SHP77 treated with DMSO at 0.1 percent for 48 hours (cell line): ENCODE measurements around the gene SNX21.
"Not testable (repeated sequence)": the region's sequence is repeated elsewhere in the genome, so short reads cannot be mapped to it uniquely, and the experiment has no call there.

ENCODE experiments used
- DNase-seq: peaks from one replicate; lab custom pipeline; 2025; lab: John Stamatoyannopoulos, UW

Gene SNX21

DNA sequence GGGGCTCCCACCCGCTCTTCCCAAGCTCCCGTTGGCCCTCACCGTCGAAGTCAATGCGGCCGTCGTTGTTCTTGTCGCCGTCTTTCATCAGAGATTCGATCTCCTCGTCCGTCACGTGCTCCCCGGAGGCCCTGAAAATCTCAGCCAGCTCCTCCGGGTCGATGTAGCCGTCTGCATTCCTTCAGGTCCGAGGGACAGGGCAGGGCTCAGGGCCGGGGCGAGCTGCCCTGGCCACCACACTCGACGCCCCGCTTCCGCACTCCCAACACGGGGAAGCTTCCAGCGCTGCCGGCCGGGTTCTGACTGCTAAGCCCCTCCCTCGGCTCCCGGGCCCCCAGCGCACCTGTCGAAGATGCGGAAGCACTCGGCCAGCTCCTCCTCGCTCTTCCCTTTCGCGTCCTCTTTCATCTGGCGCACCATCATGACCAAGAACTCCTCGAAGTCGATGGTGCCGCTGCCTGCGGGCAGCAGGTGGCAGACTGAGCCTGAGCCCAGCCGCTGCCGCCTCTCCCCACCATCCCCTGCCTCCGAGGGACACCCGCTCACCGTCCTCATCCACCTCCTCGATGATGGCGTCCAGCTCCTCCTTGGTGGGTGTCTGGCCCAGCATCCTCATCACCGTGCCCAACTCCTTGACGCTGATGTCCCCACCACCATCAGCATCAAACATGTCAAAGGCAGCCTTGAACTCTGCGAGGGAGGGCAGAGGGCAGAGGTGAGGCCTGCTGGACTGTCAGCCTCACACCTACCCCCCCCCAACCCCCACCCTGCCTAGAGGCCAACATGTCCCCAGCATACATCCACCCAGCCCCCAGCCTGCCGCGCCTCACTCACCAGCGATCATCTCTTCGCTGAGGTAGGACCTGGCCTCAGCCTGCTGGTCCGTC is 9.4 kb upstream of the SNX21 start:
- DNase-seq = no peak

GRCh38 chr20:45826381-45827019 is 7.1 kb upstream of the SNX21 start:
- DNase-seq = no peak

DNA sequence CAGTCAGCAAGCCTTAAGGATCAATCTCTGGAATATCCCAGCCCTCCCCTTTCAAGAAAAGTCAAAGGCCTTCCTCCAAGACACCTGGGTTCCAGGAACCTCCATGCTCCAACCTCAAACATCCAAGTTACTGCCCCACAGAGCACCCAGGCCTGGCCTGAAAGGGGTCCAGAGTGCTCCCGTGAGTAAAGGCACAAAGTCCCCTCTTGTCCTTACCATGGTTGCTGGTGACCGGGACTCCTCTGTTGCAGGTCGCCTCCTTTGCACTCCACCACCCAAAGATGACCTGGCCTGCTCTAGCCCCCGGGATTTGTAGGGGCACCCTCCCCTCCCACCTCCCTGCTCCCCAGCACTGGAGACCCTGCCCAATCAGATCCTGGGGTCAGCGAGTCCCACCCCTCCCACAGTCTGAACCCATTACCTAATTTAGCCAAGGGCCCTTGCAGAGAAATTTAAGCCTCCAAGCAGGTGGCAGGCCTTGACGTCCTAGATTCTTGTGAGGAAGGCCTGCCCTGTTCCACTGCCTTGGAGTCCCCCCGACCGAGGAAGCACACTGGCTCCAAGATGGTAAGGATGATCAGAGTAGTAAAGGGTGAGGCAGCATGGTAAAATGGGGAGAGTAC is 6.5 kb upstream of the SNX21 start, which contains the start of gene TNNC2:
TNNC2 (minus strand) TSS at position 283 of the 623 bp plus-strand sequence; CDS start at position 219, 64 bp downstream.
- DNase-seq = no peak

DNA sequence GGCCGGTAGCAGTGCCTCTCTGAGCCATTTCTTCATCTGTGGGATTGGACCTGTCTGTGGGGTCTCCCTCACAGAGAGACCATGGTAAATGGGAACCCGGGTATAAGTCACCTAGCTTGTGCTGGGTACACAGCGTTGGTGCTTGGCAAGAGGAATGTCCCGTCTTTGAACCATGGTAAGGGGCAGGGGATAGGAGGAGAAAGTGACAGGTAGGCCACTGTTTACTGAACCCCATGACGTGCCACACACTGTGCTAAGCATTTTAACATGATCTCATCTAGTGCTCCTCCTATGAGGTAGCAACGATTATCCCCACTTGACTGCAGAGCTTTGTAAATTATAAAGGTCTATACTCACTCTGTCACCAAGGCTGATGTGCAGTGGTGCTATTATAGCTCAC is 5.9 kb upstream of the SNX21 start:
- no peak for DNase-seq

GRCh38 chr20:45828589-45828988 is 5.0 kb upstream of the SNX21 start:
- no peak for DNase-seq

GRCh38 chr20:45829673-45830106 is 3.9 kb upstream of the SNX21 start:
- not testable (repeated sequence) for DNase-seq

GRCh38 chr20:45832619-45833018 is 980 bp upstream of the SNX21 start:
- no peak for DNase-seq

DNA sequence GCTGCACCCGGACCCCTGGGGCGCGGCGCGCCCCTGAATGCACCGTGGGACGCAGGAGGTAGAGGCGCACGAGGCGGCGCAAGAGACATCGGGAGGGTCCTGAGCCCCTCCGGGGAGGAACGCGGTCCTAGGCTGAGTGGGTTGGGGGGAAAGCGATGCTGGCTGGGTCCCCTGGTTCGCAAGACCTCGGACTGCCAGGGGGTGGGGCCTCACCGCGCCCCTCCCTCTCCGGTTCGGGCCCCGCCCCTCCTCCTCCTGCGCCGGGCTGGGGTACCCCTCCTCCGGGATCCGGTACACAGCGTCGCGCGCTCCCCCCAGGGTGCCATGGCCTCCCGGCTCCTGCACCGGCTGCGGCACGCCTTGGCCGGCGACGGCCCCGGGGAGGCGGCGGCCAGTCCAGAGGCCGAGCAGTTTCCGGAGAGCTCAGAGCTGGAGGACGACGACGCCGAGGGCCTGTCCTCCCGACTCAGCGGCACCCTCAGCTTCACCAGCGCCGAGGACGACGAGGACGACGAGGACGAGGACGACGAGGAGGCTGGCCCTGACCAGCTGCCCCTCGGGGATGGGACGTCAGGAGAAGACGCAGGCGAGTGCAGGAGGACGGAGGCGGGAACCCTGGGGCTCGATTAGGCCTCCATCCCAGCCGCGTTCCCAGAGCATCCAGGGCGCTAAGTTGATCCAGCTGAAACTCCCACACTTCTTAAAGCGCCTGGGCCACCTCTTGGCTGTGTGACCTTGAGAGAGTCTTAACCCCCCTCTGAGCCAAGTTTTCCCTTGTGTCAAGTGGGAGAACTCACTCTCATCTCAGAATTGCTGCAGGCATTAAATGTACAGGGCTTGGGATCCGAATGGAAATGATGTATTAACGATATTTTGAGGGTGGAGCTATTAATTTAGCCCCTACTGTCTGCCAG is 541 bp downstream of the SNX21 start:
- DNase-seq = peak; percentile 15

- no peak for DNase-seq
Measured at GRCh38 chr20:45834797-45835161, 1.2 kb downstream of the SNX21 start.

DNA sequence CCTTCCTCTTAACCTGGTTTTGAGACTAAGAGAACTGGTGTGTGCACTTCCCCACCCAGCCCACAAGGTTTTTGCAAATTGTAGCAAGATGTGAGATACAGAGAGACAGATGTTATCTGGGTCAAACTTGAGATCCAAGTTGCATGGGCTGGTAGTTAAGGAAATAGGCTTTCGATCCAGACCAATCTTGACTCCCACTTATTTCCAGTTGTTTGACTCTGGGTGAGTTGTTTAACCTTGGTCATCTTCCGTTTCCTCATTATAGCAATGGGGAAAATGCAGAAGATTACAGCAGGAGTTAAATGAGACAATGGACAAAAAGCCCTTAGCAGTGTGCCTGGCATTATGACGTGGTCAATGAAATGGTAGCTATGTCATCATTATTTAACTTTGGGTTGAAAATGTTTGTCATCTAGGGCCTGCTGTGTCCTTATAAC is 1.7 kb downstream of the SNX21 start:
- DNase-seq = no peak

GRCh38 chr20:45835825-45836224 is 2.2 kb downstream of the SNX21 start:
- DNase-seq = no peak

- DNase-seq = no peak
Measured at GRCh38 chr20:45836841-45837240, 3.2 kb downstream of the SNX21 start.

GRCh38 chr20:45840700-45841198 is 7.2 kb downstream of the SNX21 start:
- DNase-seq = no peak

DNA sequence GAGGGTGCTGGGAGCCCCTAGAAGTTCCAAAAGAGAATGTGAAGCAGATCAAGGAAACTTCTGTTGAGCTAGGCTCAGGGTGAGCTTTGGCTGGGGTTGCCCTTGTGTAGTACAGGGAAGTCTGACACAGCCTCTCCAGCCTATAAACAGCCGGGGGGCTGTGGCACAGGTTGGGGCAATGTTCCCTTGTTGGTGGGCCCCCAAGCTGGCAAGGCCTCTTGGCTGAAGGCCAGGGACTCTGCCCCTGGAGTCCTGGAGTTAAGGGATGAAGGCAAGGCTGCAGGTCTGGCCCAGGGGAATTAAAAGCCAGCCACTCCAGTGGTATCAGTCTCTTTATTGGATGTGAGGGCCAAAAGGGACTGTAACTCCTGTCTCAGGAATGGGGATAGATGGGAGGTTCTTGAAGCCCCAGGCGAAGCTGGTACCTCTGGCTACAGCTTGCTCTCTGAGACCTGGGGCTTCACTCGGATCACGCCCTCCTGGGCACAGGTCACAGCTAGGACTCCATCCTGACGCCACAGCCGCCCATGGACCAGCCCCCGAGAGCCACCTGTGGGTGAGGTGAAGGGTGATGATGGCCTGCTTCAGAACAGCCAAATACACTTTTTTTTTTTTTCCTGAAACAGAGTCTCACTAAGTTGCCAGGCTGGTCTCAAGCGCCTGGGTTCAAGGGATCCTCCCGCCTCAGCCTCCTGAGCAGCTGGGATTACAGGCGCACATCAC is 8.0 kb downstream of the SNX21 start:
- DNase-seq = no peak

DNA sequence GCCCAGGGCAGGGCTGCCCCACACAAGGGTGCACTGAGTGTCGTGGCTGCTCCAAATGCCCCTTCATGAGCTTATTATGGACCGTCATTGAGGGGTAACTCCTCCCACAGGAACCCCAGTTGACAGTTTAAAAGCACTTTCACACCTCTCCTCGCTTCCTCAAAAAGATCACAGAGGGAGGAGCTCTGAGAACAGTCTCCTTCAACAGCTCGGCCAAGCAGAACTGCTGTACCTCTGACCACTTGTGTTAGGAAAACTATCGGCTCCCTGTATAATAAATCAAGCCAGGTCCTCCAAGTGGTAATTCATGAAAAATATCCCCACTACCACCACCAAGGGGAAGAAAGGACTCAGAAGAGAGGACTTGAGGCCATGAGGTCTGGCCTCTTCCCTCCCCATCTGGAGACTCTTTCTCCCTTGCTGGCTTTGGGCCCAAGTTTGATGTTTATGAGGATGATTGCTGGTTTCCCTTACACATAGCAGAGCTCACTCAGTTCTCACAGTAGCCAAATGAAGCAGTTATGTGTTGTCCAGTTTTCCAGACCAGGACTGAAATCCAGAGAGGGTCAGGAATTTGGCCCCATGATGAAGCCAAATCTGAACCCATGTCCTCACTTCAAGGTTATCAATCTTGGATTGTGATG is 8.7 kb downstream of the SNX21 start:
- DNase-seq = no peak

DNA sequence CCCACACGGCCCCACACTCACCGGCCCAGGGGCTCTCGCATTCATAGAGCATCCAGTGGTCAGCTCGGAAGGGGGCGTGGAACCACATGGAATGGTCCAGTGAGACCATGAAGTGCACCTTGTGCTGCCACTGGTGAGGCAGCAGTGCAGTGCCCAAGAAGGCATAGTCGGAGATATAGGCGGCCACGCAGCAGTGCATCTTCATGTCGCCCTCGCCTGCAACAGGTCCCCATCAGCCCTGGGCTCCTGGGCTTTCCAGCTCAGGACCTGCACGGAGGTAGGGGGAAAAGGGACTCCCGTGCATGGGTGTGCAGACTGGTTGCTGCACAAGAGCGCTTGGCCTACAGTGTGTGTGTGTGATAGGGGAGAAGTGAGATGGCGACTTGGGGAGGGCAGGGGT is 9.9 kb downstream of the SNX21 start:
- DNase-seq = no peak

- DNase-seq = no peak
Measured at GRCh38 chr20:45845452-45845851, 11.9 kb downstream of the SNX21 start.

GRCh38 chr20:45848421-45848820 is 14.8 kb downstream of the SNX21 start:
- DNase-seq = no peak

- no peak for DNase-seq
Measured at GRCh38 chr20:45848969-45849582, 15.5 kb downstream of the SNX21 start.

- DNase-seq = no peak
Measured at GRCh38 chr20:45850238-45850637, 16.6 kb downstream of the SNX21 start.
